ENCODE results near the gene EIF1.

DNA sequence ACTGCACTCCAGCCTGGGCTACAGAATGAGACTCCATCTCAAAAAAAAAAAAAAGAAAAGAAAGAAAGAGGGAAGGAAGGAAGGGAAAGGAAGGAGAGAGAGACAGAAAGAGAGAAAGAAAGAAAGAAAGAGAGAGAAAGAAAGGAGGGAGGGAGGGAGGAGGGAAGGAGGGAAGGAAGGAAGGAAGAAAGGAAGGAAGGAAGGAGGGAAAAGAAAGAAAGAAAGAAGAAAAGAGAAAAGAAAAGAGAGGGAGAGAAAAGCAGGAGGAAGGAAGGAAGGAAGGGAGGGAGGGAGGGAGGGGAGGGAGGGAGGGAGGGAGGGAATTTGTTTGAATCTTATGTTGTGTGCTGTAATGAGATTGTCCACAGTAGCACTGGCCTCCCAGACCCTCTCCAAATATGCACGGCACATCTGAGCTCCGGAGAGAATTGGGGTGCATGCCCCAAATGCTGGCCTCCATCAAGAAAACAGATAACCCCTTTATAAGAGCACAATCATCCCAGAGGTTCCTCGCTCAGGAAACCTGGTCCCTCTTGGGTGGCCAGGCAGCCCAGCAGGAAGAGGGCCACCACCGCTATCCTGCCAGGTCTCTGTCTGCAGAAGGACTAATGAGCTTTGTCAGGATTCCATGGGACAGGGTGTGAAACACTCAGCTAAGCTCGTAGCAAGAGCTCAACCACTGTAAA is 8.8 kb upstream of the EIF1 start:
- TF ChIP-seq, protein P1, sequence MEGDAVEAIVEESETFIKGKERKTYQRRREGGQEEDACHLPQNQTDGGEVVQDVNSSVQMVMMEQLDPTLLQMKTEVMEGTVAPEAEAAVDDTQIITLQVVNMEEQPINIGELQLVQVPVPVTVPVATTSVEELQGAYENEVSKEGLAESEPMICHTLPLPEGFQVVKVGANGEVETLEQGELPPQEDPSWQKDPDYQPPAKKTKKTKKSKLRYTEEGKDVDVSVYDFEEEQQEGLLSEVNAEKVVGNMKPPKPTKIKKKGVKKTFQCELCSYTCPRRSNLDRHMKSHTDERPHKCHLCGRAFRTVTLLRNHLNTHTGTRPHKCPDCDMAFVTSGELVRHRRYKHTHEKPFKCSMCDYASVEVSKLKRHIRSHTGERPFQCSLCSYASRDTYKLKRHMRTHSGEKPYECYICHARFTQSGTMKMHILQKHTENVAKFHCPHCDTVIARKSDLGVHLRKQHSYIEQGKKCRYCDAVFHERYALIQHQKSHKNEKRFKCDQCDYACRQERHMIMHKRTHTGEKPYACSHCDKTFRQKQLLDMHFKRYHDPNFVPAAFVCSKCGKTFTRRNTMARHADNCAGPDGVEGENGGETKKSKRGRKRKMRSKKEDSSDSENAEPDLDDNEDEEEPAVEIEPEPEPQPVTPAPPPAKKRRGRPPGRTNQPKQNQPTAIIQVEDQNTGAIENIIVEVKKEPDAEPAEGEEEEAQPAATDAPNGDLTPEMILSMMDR (IDR thresholded peaks at IDR 0.05), result no peak
- TF ChIP-seq POLR2AphosphoS5 (IDR thresholded peaks at IDR 0.05), result no peak
